ENCODE data around the gene HIF1AN. TPM values are rescaled to one million over a fixed set of nuclear protein-coding genes. Genes with fewer than 3 reads are reported as not detected.

Gene HIF1AN
- total and polyA plus RNA-seq, 2 of the 8 experiments (the other 6 are each of a cell fraction or from before 2014, with no cell fraction given): 10.9 to 62.8 TPM

DNA sequence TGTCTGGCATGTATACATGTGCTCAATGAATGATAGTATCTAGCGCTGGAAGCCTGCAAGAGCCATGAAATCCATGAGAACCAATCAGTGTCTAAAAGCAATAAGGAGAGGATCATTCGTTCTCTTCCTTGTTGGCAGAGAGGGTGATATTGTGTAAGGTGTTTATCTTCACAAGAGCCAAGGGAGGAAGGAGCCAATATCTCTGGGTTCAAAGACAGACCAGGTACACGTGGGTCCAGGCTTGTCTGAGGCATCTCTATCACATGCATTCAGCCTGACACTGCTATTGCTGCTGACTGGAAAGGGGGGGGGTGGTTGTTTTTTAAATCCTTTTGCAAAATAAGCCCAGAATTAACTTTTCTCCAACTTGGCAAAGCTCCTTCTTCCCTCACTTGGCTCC lies 20.1 kb upstream of the HIF1AN start:
- Histone ChIP-seq H3K79me2 (ENCODE audit: control insufficient read depth in 1 of 2, insufficient read depth in 2 of 2, low read length in 2 of 2) (no peaks in the 10 kb centered on the region), H3K4me3 (ENCODE audit: extremely low read depth in 1 of 4, insufficient read depth in 2 of 4, low read depth in 3 of 4, low read length in 4 of 4) (no peak overlapping the region), H3K9me3 (ENCODE audit: insufficient read depth in 2 of 2, low read depth in 1 of 2, low read length in 1 of 2) (no peaks in the 10 kb centered on the region), H2BK12ac (ENCODE audit: low read depth, low read length) (no peak overlapping the region), H2AK5ac (ENCODE audit: low read depth, low read length) (no peak overlapping the region), H4K5ac (ENCODE audit: insufficient read length, low read depth, low read length) (no peak overlapping the region), H3K4me1 (replicated peaks in 1 of 4; ENCODE audit: control insufficient read depth in 3 of 4, insufficient read depth in 4 of 4, low read length in 3 of 4) (peaks cover 0 to 3% (median under 1%) of the 10 kb centered on the region in 4 experiments; a peak in 2 of 7 replicates), H3K56ac (replicated peaks; ENCODE audit: insufficient read length, low read depth, low read length) (no peak overlapping the region), H3K79me1 (ENCODE audit: low read depth, low read length) (no peaks in the 10 kb centered on the region), H4K8ac (ENCODE audit: extremely low read depth, insufficient read depth, low read length) (no peak overlapping the region), H3K23me2 (ENCODE audit: low read depth, low read length) (peaks cover 8% of the 10 kb centered on the region), H2BK15ac (ENCODE audit: low read length) (no peak overlapping the region), H3K36me3 (ENCODE audit: control insufficient read depth in 2 of 4, insufficient read depth in 4 of 4, low read length in 3 of 4) (no peaks in the 10 kb centered on the region), H3K27ac (ENCODE audit: low read depth, low read length) (no peak overlapping the region), H4K91ac (replicated peaks; ENCODE audit: insufficient read length, low read length) (no peak overlapping the region), H2BK20ac (ENCODE audit: low read length) (no peak overlapping the region), H3K27me3 (replicated peaks in 1 of 4; ENCODE audit: control insufficient read depth in 3 of 4, extremely low read depth in 1 of 4, insufficient read depth in 3 of 4, low read length in 3 of 4) (peaks cover 2 to 22% (median 14%) of the 10 kb centered on the region in 4 experiments; a peak in 6 of 7 replicates), H4K20me1 (replicated peaks in 1 of 2; ENCODE audit: control insufficient read depth in 1 of 2, insufficient read depth in 2 of 2, low read length in 2 of 2) (peaks cover 0 to 2% of the 10 kb centered on the region in 2 experiments), H2BK5ac (ENCODE audit: low read depth, low read length) (no peak overlapping the region), H3K4me2 (ENCODE audit: insufficient read depth in 1 of 2, low read depth in 2 of 2, low read length in 2 of 2) (no peak overlapping the region), H3K18ac (ENCODE audit: extremely low read depth, low read length) (no peak overlapping the region), H3K23ac (ENCODE audit: insufficient read length) (no peak overlapping the region), H3K9ac (replicated peaks in 1 of 4; ENCODE audit: extremely low read depth in 1 of 4, low read depth in 3 of 4, low read length in 3 of 4) (no peak overlapping the region), H3K4ac (replicated peaks; ENCODE audit: insufficient read length, low read depth, low read length) (no peak overlapping the region), H3K14ac (ENCODE audit: insufficient read length) (no peak overlapping the region), H2BK120ac (replicated peaks; ENCODE audit: low read depth, low read length) (no peak overlapping the region), H2AFZ (ENCODE audit: low read length) (no peak overlapping the region)
- no peak for DNase-seq (ENCODE audit: low read depth in 1 of 2, low spot score in 2 of 2)
- ChIA-PET POLR2A (ENCODE audit: partially characterized antibody) (no interaction called here), CTCF (ENCODE audit: partially characterized antibody) (interaction anchor here (1.2 to 13.4 kb wide), 8 partner anchors 6 to 171 kb away, joined by 3 to 190 read pairs (median 55); partner anchors contain the start of genes HIF1AN and SCD)
- no peak for FAIRE-seq
- 90% methylated on average over 3 of the region's 3 CpGs; no CpG with 5 or more reads in 1 of the 2 experiments for WGBS, 2 experiments (ENCODE audit: extremely low coverage in 1 of 2, insufficient coverage in 1 of 2, insufficient read length in 1 of 2, insufficient replicate concordance in 2 of 2, low coverage in 1 of 2, low lambda C conversion rate in 2 of 2, missing lambda C conversion rate in 1 of 2)
- TF ChIP-seq SRF (IDR thresholded peaks at IDR 0.05; ENCODE audit: low read depth, low read length) (no peak), ASH2L (IDR thresholded peaks at IDR 0.05; ENCODE audit: low read length) (no peak), CREB1 (IDR thresholded peaks at IDR 0.05) (no peak), HDAC2 (IDR thresholded peaks at IDR 0.05; ENCODE audit: borderline replicate concordance in 1 of 2, low read depth in 2 of 2, low read length in 2 of 2) (no peak), NRF1 (IDR thresholded peaks at IDR 0.05; ENCODE audit: low read depth, low read length) (no peak), SIN3A (conservative IDR thresholded peaks at IDR 0.05 in 1 of 2, IDR thresholded peaks at IDR 0.05 in 1 of 2; ENCODE audit: low read depth in 1 of 2, low read length in 2 of 2) (no peak), CBX5 (IDR thresholded peaks at IDR 0.05; ENCODE audit: low read depth, low read length) (no peak), RBBP5 (IDR thresholded peaks at IDR 0.05; ENCODE audit: borderline replicate concordance, low read depth, low read length) (no peak), PHF8 (conservative IDR thresholded peaks at IDR 0.05; ENCODE audit: low read depth, low read length) (no peak), CEBPB (IDR thresholded peaks at IDR 0.05; ENCODE audit: low read depth, low read length) (no peak), CHD1 (IDR thresholded peaks at IDR 0.05; ENCODE audit: low read depth, low read length) (no peak), TCF12 (IDR thresholded peaks at IDR 0.05; ENCODE audit: low read depth, low read length) (no peak)
- TF ChIP-seq, protein P1, sequence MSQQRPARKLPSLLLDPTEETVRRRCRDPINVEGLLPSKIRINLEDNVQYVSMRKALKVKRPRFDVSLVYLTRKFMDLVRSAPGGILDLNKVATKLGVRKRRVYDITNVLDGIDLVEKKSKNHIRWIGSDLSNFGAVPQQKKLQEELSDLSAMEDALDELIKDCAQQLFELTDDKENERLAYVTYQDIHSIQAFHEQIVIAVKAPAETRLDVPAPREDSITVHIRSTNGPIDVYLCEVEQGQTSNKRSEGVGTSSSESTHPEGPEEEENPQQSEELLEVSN (IDR thresholded peaks at IDR 0.05): no peak

Measured in H1 (cell line).